Measurements from ENCODE around the gene TCF20. TPM values are rescaled to one million over a fixed set of nuclear protein-coding genes. Genes with fewer than 3 reads are reported as not detected.

TCF20 gene
- polyA plus RNA-seq, 3 donors: 0.67 to 11.1 (median 0.99) TPM

- intact Hi-C loops (cut with micrococcal nuclease): no loop called here
- Histone ChIP-seq H2AFZ (ENCODE audit: insufficient read depth, low read depth, low read length, poor library complexity, severe bottlenecking) (no peak overlapping the region), H3K27me3 (ENCODE audit: control insufficient read depth in 2 of 2, insufficient read depth in 2 of 2, low read length in 2 of 2) (no peaks in the 10 kb centered on the region), H3K79me2 (ENCODE audit: insufficient read depth, low read length) (peaks cover 97% of the 10 kb centered on the region), H3K36me3 (replicated peaks in 1 of 2; ENCODE audit: control insufficient read depth in 1 of 2, insufficient read depth in 2 of 2, low read length in 2 of 2) (no peaks in the 10 kb centered on the region), H3K9me3 (replicated peaks in 1 of 2; ENCODE audit: control insufficient read depth in 1 of 2, insufficient read depth in 1 of 2, low read length in 2 of 2) (no peaks in the 10 kb centered on the region), H3K4me3 (replicated peaks in 1 of 3; ENCODE audit: low read depth in 2 of 3, low read length in 3 of 3) (no peak overlapping the region), H4K20me1 (ENCODE audit: insufficient read depth, low read length) (peaks cover 99% of the 10 kb centered on the region), H3K9ac (ENCODE audit: insufficient read depth, low read length, poor library complexity, severe bottlenecking) (no peak overlapping the region), H3K4me2 (replicated peaks; ENCODE audit: extremely low read depth, low read length, poor library complexity, severe bottlenecking) (no peak overlapping the region), H3K27ac (ENCODE audit: low read depth in 1 of 2, low read length in 2 of 2) (no peak overlapping the region), H3K4me1 (ENCODE audit: control insufficient read depth in 1 of 2, insufficient read depth in 2 of 2, low read length in 2 of 2) (peaks cover 7 to 15% of the 10 kb centered on the region in 2 donors)
- no peak for DNase-seq
- WGBS (ENCODE audit: insufficient coverage): no CpG with 5 or more reads among the region's 5 CpGs
- Mint-ChIP-seq H3K9me3 (peaks cover 0 to 2% (median 0%) of the 10 kb centered on the region in 7 donors), H3K4me1 (peaks cover 48% of the 10 kb centered on the region), H3K4me3 (no peak overlapping the region), H3K27ac (peak overlapping the region in 1 of 7 donors; percentile 10), H3K27me3 (ENCODE audit: low read depth in 3 of 3) (peaks cover 0 to 2% (median under 1%) of the 10 kb centered on the region in 3 donors), H3K36me3 (peaks cover 5 to 11% of the 10 kb centered on the region in 2 donors)
- TF ChIP-seq CTCF (IDR thresholded peaks at IDR 0.05): no peak
These were observed 6.5 kb downstream of the TCF20 start for GRCh38 chr22:42263944-42264343.

DNA sequence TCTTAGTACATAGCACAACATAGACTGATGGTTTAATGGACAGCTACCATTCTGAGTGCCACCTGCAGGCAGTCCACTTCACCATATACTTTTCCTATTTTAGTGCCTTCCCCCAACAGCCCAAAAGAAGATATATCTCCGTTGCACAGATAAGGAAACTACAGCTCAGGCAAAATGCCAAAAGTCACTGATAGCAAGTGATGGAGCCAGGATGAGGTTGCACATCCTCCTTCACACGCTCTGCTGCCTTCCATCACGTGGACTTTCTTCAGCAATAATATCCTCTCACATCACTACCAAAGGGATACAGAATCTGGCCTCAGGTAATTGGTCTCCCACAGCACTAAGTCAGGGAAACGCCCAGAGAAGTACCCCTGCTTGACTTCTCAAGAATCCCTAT, 7.5 kb downstream of the TCF20 start:
- 28% methylated on average over 4 of the region's 4 CpGs for WGBS (ENCODE audit: insufficient coverage)

More for the DNA sequence above, 7.5 kb downstream of the TCF20 start:
- intact Hi-C loops (cut with micrococcal nuclease): no loop called here
- Histone ChIP-seq H3K4me2 (replicated peaks; ENCODE audit: extremely low read depth, low read length, poor library complexity, severe bottlenecking) (no peak overlapping the region), H3K9me3 (replicated peaks in 1 of 2; ENCODE audit: control insufficient read depth in 1 of 2, insufficient read depth in 1 of 2, low read length in 2 of 2) (no peaks in the 10 kb centered on the region), H2AFZ (ENCODE audit: insufficient read depth, low read depth, low read length, poor library complexity, severe bottlenecking) (no peak overlapping the region), H3K9ac (ENCODE audit: insufficient read depth, low read length, poor library complexity, severe bottlenecking) (peak overlapping the region; percentile 12), H4K20me1 (ENCODE audit: insufficient read depth, low read length) (peaks cover 99% of the 10 kb centered on the region), H3K27me3 (ENCODE audit: control insufficient read depth in 2 of 2, insufficient read depth in 2 of 2, low read length in 2 of 2) (no peaks in the 10 kb centered on the region), H3K79me2 (ENCODE audit: insufficient read depth, low read length) (peaks cover 97% of the 10 kb centered on the region), H3K4me3 (replicated peaks in 1 of 3; ENCODE audit: low read depth in 2 of 3, low read length in 3 of 3) (no peak overlapping the region), H3K36me3 (replicated peaks in 1 of 2; ENCODE audit: control insufficient read depth in 1 of 2, insufficient read depth in 2 of 2, low read length in 2 of 2) (no peaks in the 10 kb centered on the region), H3K27ac (ENCODE audit: low read depth in 1 of 2, low read length in 2 of 2) (no peak overlapping the region), H3K4me1 (ENCODE audit: control insufficient read depth in 1 of 2, insufficient read depth in 2 of 2, low read length in 2 of 2) (peaks cover 2 to 7% of the 10 kb centered on the region in 2 donors)
- Mint-ChIP-seq H3K9me3 (peaks cover 0 to 2% (median 0%) of the 10 kb centered on the region in 7 donors), H3K27me3 (ENCODE audit: low read depth in 3 of 3) (no peaks in the 10 kb centered on the region), H3K27ac (peak overlapping the region in 1 of 7 donors; percentile 8), H3K36me3 (peaks cover 3 to 11% of the 10 kb centered on the region in 2 donors), H3K4me3 (no peak overlapping the region), H3K4me1 (peaks cover 44% of the 10 kb centered on the region)
- no peak for DNase-seq
- TF ChIP-seq CTCF (IDR thresholded peaks at IDR 0.05): no peak
